DMS 273 treated with DMSO at 0.1 percent for 48 hours (cell line): ENCODE data around the gene CMTM3.
A peak's percentile ranks its signal among the peaks of the same experiment; 100 is the strongest.

ENCODE experiments used
- DNase-seq: peaks from one replicate; lab custom pipeline; 2025; lab: John Stamatoyannopoulos, UW

The CMTM3 gene

GRCh38 chr16:66635406-66635805, 30.9 kb downstream of the CMTM3 start:
- DNase-seq: no peak

GRCh38 chr16:66636199-66636598, 31.7 kb downstream of the CMTM3 start:
- no peak for DNase-seq

- DNase-seq: no peak
These were observed 33.3 kb downstream of the CMTM3 start for GRCh38 chr16:66637806-66638205.

- no peak for DNase-seq
These were observed 34.8 kb downstream of the CMTM3 start for GRCh38 chr16:66639091-66639885.

GRCh38 chr16:66640724-66641314, 36.3 kb downstream of the CMTM3 start:
- DNase-seq: no peak

- no peak for DNase-seq
These were observed 36.9 kb downstream of the CMTM3 start for GRCh38 chr16:66641387-66641786.

- no peak for DNase-seq
These were observed 43.4 kb downstream of the CMTM3 start for GRCh38 chr16:66647866-66648265.

GRCh38 chr16:66649167-66649566, 44.7 kb downstream of the CMTM3 start:
- no peak for DNase-seq

GRCh38 chr16:66649636-66650205, 45.2 kb downstream of the CMTM3 start:
- no peak for DNase-seq

- DNase-seq: peak; percentile 72
These were observed 46.4 kb downstream of the CMTM3 start for GRCh38 chr16:66650707-66651473.

- DNase-seq: no peak
These were observed 46.9 kb downstream of the CMTM3 start for GRCh38 chr16:66651474-66651765.

GRCh38 chr16:66651965-66652364, 47.5 kb downstream of the CMTM3 start:
- no peak for DNase-seq

GRCh38 chr16:66652661-66653360, 48.3 kb downstream of the CMTM3 start:
- DNase-seq: no peak

- no peak for DNase-seq
These were observed 49.3 kb downstream of the CMTM3 start for GRCh38 chr16:66653581-66654350.

- DNase-seq: no peak
These were observed 52.0 kb downstream of the CMTM3 start for GRCh38 chr16:66656547-66656946.

GRCh38 chr16:66658143-66658859, 53.8 kb downstream of the CMTM3 start:
- no peak for DNase-seq

- DNase-seq: no peak
These were observed 54.3 kb downstream of the CMTM3 start for GRCh38 chr16:66658860-66659190.

GRCh38 chr16:66660422-66661209, 56.1 kb downstream of the CMTM3 start:
- peak; percentile 44 for DNase-seq

GRCh38 chr16:66661210-66661560, 56.7 kb downstream of the CMTM3 start:
- DNase-seq: peak; percentile 17

- peak; percentile 34 for DNase-seq
These were observed 57.3 kb downstream of the CMTM3 start for GRCh38 chr16:66661671-66662346.
